Measurements from ENCODE around the gene FAP.
A peak's percentile ranks its signal among the peaks of the same experiment; 100 is the strongest.

The FAP gene

DNA sequence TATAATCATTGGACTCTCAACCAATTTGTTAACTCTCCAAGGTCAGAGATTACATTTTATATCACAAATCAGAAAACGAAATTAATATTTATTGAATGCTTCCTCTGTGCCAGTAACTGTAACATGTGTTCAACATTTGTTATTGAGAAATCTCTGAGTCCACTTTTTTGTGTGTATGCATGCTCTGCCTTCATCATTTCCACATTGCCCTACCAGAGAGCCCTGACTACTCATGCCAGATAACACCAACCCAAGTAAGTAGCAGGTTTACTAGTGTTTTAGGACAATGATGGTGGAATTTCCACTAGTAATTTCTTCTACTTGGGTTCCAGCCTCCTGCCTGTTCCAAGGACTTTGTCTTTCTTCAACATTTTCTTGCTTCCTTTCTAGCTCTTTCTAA is 14.2 kb upstream of the FAP start:
- TF ChIP-seq, protein P1, sequence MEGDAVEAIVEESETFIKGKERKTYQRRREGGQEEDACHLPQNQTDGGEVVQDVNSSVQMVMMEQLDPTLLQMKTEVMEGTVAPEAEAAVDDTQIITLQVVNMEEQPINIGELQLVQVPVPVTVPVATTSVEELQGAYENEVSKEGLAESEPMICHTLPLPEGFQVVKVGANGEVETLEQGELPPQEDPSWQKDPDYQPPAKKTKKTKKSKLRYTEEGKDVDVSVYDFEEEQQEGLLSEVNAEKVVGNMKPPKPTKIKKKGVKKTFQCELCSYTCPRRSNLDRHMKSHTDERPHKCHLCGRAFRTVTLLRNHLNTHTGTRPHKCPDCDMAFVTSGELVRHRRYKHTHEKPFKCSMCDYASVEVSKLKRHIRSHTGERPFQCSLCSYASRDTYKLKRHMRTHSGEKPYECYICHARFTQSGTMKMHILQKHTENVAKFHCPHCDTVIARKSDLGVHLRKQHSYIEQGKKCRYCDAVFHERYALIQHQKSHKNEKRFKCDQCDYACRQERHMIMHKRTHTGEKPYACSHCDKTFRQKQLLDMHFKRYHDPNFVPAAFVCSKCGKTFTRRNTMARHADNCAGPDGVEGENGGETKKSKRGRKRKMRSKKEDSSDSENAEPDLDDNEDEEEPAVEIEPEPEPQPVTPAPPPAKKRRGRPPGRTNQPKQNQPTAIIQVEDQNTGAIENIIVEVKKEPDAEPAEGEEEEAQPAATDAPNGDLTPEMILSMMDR (IDR thresholded peaks at IDR 0.05; ENCODE audit: insufficient read depth, low read length, missing control alignments): no peak
- no peak for DNase-seq (ENCODE audit: low read depth, low spot score)
- CTCF ChIA-PET: interaction anchor here (1.2 to 2.1 kb wide), 4 partner anchors 11 to 41 kb away, joined by 3 to 4 read pairs (median 4); no protein-coding TSS in a partner anchor
- POLR2A ChIA-PET: interaction anchor here (2.5 kb wide), 1 partner anchor 11 kb away, joined by 8 read pairs; no protein-coding TSS in a partner anchor
- H3K4me3 ChIP-seq (ENCODE audit: low read depth, low read length): no peak overlapping the region

DNA sequence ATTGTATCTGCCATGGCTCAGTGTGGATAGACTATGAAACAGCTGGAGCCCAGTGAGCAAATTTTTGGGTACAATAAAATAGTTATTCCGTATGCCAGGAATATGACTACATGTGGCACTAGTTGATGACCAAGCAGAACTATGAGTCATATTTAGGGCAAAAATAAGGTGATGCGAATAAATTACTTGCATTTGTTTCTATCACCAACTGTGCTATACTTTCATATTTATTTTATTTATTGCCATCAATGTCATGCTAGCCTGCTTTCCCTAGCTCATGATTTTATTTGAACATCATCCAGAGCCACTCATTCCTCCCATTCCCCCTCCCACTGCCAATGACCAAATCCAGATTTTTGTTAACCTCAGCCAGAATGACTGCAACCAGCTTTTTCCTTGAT is 13.3 kb upstream of the FAP start:
- POLR2A ChIA-PET: interaction anchor here (0.7 to 2.5 kb wide), 4 partner anchors 11 to 27 kb away, joined by 3 to 8 read pairs (median 4); no protein-coding TSS in a partner anchor
- no peak for DNase-seq (ENCODE audit: low read depth, low spot score)
- TF ChIP-seq, protein P1 (IDR thresholded peaks at IDR 0.05; ENCODE audit: insufficient read depth, low read length, missing control alignments): no peak
- no peak overlapping the region for H3K4me3 ChIP-seq (ENCODE audit: low read depth, low read length)
- CTCF ChIA-PET: interaction anchor here (1.2 to 2.2 kb wide), 3 partner anchors 33 to 38 kb away, joined by 3 to 9 read pairs (median 3); no protein-coding TSS in a partner anchor

DNA sequence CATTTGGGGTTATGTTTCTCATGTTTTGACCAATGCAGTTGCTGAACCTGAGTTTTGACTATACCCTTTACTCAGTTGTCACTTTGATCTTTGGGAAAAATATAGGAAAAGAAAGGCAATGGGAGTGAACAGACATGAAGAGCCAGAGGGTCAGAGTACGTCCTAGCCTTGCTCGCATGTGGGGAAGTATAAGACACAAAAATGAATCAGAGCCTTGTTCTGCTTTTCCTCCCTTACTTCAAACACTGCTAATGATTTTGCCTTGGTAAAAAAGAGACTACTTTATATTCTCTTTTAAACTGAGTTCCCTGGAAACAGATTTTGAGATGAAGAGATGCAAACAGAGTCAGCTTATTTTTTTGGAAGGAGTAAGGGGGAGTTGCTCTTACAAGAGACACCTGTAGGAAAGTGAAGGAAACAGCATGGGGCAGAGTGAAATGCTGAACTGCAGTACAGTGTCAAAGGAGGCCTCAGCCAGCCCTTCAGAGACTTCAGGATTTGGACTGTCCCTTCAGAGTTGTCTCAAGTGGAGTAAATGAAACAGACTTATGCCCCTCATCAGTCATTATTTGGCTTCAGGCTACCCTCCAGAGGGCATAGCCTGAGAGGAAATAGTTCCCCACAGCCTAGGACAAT is 11.1 kb upstream of the FAP start:
- DNase-seq (ENCODE audit: low read depth, low spot score): no peak
- TF ChIP-seq, protein P1 (IDR thresholded peaks at IDR 0.05; ENCODE audit: insufficient read depth, low read length, missing control alignments): no peak
- H3K4me3 ChIP-seq (ENCODE audit: low read depth, low read length): no peak overlapping the region
- CTCF ChIA-PET: interaction anchor here (2.2 kb wide), 1 partner anchor 33 kb away, joined by 9 read pairs; no protein-coding TSS in a partner anchor
- POLR2A ChIA-PET: no interaction called here

DNA sequence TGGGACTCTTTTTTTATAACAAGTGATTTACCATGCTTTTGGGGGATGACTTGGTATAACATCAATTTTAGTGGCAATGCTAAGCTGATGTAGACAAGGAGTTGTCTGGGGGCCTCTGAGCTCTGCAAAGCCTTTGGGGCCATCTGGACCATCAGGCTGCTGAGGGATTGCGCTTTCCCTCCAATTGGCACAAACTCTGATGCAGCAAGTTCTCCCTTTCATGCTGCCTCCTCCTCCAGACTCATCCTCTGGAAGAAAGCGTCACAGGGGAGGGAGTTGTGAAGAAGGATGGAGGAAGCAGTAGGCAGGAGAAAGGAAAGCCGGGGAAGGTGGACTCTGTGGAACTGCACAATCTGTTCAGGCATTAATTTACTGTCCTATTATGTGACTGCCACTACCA is 10.2 kb upstream of the FAP start:
- H3K4me3 ChIP-seq (ENCODE audit: low read depth, low read length): no peak overlapping the region
- DNase-seq (ENCODE audit: low read depth, low spot score): no peak
- ChIA-PET POLR2A (no interaction called here), CTCF (interaction anchor here (1.0 kb wide), 1 partner anchor 32 kb away, joined by 3 read pairs; no protein-coding TSS in a partner anchor)
- TF ChIP-seq, protein P1 (IDR thresholded peaks at IDR 0.05; ENCODE audit: insufficient read depth, low read length, missing control alignments): no peak

DNA sequence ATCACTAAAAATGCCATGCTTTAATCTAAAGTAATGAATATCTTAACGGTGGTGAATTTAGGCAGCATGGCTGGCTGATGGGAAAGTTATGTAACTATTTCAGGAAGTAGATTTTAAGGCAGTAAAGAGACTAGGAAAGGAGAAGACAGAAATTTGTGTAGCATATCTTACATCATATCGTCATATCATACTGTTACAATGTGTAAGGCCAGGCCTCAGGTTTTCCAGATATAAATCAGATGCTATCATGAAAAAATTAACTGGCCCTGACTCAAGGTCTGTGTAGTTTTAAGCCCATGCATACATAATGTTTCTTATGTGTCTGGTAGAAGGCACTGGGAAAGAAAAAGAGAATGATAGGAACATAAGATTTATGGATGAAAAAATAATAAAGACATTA is 8.9 kb upstream of the FAP start:
- H3K4me3 ChIP-seq (ENCODE audit: low read depth, low read length): no peak overlapping the region
- TF ChIP-seq, protein P1 (IDR thresholded peaks at IDR 0.05; ENCODE audit: insufficient read depth, low read length, missing control alignments): no peak
- CTCF ChIA-PET: interaction anchor here (0.6 kb wide), 1 partner anchor 11 kb away, joined by 3 read pairs; no protein-coding TSS in a partner anchor
- POLR2A ChIA-PET: interaction anchor here (0.6 kb wide), 1 partner anchor 221 kb away, joined by 3 read pairs; no protein-coding TSS in a partner anchor
- no peak for DNase-seq (ENCODE audit: low read depth, low spot score)

DNA sequence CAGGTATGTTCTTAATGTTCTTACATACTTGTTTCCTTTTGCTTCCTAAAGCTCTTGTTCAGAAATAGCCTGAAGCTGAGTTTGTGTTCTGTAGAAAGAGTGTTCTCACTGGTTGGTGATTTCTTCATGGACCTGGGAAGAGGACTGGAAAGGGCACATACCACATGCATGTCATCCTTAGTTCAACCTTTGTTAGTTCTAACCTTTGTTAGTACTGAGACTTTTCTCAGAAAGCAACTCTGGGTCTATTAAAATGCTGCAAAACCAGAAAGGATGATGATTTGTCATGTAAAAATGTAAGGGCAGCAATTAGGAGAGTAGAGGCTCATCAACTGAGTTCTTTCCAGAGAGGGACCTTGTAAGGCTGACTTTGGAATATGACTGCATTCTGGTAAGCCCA is 2.5 kb upstream of the FAP start:
- peak; percentile 90 for DNase-seq (ENCODE audit: low read depth, low spot score)
- POLR2A ChIA-PET: interaction anchor here (1.5 to 1.7 kb wide), 2 partner anchors 11 to 16 kb away, joined by 4 to 8 read pairs; no protein-coding TSS in a partner anchor
- CTCF ChIA-PET: interaction anchor here (0.9 to 2.1 kb wide), 5 partner anchors 10 to 52 kb away, joined by 3 to 7 read pairs (median 3); no protein-coding TSS in a partner anchor

More for the DNA sequence above, 2.5 kb upstream of the FAP start:
- TF ChIP-seq, protein P1 (IDR thresholded peaks at IDR 0.05; ENCODE audit: insufficient read depth, low read length, missing control alignments): no peak
- H3K4me3 ChIP-seq (ENCODE audit: low read depth, low read length): no peak overlapping the region
